Naive B cell (primary cell): ENCODE results near the gene DOK1. TPM values are rescaled to one million over a fixed set of nuclear protein-coding genes. Genes with fewer than 3 reads are reported as not detected.
A peak's percentile ranks its signal among the peaks of the same experiment; 100 is the strongest.

ENCODE experiments used
- ATAC-seq, 2 donors: fragments of 150-1000 bp; cut with Tn5 transposase; 2 replicates each; pipeline ENCODE4 v1.10.0; 2021; ENCODE audit warnings: low read depth in 2 of 2, mild to moderate bottlenecking in 2 of 2, moderate library complexity in 2 of 2
- DNase-seq: peaks from one replicate; pipeline ENCODE4 v3.0.0; 2022
- H3K27ac Mint-ChIP-seq, 6 donors: one replicate each; pipeline ENCODE4 v1.8.0; 2020 to 2022; ENCODE audit warnings: mild to moderate bottlenecking in 6 of 6, mixed read lengths in 6 of 6, moderate library complexity in 5 of 6, inconsistent platforms in 2 of 6
- H3K27me3 Mint-ChIP-seq, 3 donors: one replicate each; pipeline ENCODE4 v1.8.0; 2021 to 2022; ENCODE audit warnings: mixed read lengths in 3 of 3, mild to moderate bottlenecking in 1 of 3
- H3K36me3 Mint-ChIP-seq, 2 donors: one replicate each; pipeline ENCODE4 v1.8.0; 2020 to 2022; ENCODE audit warnings: mixed read lengths in 2 of 2, inconsistent platforms in 1 of 2, mild to moderate bottlenecking in 1 of 2
- H3K4me1 Mint-ChIP-seq, 3 donors: one replicate each; pipeline ENCODE4 v1.8.0; 2020 to 2022; ENCODE audit warnings: mixed read lengths in 3 of 3, inconsistent platforms in 1 of 3, mild to moderate bottlenecking in 1 of 3, moderate library complexity in 1 of 3
- H3K4me3 Mint-ChIP-seq, 8 donors: one replicate each; pipeline ENCODE4 v1.8.0; 2020 to 2022; ENCODE audit warnings: mild to moderate bottlenecking in 8 of 8, mixed read lengths in 8 of 8, moderate library complexity in 8 of 8, inconsistent platforms in 2 of 8
- H3K9me3 Mint-ChIP-seq, 7 donors: one replicate each; pipeline ENCODE4 v1.8.0; 2020 to 2022; ENCODE audit warnings: mixed read lengths in 7 of 7, mild to moderate bottlenecking in 5 of 7, inconsistent platforms in 2 of 7, moderate library complexity in 1 of 7
- polyA plus RNA-seq, 6 donors: library from polyadenylated mRNA; unstranded; fragments of 300-500 nt; fragmentation: Illumina TruSeq; gene quantifications; one replicate each; pipeline ENCODE4 v1.2.3, GENCODE V29; 2021; ENCODE audit warnings: low read depth in 6 of 6

The DOK1 gene
- polyA plus RNA-seq, 6 donors from 2014 or later: 21.2 to 44.1 (median 34.3) TPM

DNA sequence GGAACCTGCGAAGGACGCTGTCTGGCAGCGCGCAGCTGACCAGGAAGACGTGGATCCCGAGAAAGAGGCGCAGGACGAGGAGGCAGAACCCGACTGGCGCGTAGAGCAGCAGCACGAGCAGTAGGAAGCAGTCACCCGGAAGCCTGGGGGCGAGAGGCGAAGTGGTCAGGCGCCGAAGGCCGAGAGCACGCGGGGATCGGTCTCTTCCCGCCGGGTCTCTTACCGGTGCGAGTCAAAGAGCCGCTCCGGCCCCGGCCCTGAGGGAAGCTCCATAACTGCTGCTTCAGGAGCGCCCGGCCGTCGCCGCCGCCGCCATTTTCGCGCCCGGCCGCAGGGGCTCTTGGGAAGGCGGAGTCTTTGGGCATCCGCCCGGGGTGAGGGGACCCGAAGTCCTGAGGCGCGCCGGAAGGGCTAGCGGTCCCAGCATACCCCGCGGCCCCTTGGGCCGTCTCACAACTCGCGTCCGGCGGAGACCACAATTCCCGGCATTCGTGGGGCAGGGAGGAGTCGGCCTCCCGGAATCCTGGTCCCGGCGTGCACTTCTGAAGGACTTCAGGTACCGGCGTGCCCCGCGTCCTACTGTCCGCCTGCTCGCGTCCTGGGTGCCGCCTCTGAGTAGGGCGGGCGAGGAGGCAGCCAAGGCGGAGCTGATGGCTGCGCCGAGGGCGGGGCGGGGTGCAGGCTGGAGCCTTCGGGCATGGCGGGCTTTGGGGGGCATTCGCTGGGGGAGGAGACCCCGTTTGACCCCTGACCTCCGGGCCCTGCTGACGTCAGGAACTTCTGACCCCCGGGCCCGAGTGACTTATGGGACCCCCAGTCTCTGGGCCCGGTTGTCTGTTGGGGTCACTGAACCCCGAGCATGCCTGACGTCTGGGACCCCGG lies 24.9 kb upstream of the DOK1 start, which contains the start of the genes AUP1 and HTRA2:
Gene AUP1, minus strand, starts transcription at position 350 of the 882 bp plus-strand sequence. Its CDS starts 77 bp downstream, at position 273.
Gene HTRA2, plus strand, starts transcription at position 577 of the 882 bp plus-strand sequence. Its CDS starts 74 bp downstream, at position 651.
- peak; percentile 92 for DNase-seq
- Mint-ChIP-seq H3K27me3 (no peaks in the 10 kb centered on the region), H3K27ac (peak within 1 kb of the TSS; percentile 93 to 97 (median 96)), H3K4me3 (peak within 1 kb of the TSS; percentile 83 to 96 (median 94)), H3K4me1 (peaks cover 46 to 57% (median 49%) of the 10 kb centered on the region in 3 donors), H3K9me3 (peaks cover 0 to 1% (median 0%) of the 10 kb centered on the region in 7 donors), H3K36me3 (peaks cover 15 to 21% of the 10 kb centered on the region in 2 donors)
- peak; percentile 81 to 82 for ATAC-seq

DNA sequence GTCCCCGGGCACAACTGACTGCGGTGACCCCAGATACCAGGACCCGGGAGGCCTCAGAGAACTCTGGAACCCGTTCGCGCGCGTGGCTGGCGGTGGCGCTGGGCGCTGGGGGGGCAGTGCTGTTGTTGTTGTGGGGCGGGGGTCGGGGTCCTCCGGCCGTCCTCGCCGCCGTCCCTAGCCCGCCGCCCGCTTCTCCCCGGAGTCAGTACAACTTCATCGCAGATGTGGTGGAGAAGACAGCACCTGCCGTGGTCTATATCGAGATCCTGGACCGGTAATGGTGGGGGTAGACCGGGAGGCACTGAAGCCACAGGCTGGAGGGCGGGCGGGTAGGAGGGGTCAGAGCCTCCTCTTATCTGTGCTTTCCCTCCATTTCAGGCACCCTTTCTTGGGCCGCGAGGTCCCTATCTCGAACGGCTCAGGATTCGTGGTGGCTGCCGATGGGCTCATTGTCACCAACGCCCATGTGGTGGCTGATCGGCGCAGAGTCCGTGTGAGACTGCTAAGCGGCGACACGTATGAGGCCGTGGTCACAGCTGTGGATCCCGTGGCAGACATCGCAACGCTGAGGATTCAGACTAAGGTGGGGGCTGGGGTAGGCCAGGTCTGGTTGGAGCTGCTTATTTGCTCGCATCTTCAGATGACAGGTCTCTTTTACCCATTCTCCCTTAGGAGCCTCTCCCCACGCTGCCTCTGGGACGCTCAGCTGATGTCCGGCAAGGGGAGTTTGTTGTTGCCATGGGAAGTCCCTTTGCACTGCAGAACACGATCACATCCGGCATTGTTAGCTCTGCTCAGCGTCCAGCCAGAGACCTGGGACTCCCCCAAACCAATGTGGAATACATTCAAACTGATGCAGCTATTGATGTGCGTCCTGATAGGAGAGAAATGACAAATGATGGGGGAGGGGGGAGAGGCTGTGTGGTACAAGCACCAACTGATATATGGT lies 24.0 kb upstream of the DOK1 start:
- Mint-ChIP-seq H3K36me3 (peaks cover 15 to 21% of the 10 kb centered on the region in 2 donors), H3K27me3 (no peaks in the 10 kb centered on the region), H3K4me1 (peaks cover 46 to 57% (median 49%) of the 10 kb centered on the region in 3 donors), H3K27ac (peak overlapping the region; percentile 63 to 97 (median 94)), H3K9me3 (peaks cover 0 to 1% (median 0%) of the 10 kb centered on the region in 7 donors), H3K4me3 (peak overlapping the region; percentile 83 to 96 (median 94))
- DNase-seq (peak; percentile 58), ATAC-seq (peak; percentile 19 to 26)

DNA sequence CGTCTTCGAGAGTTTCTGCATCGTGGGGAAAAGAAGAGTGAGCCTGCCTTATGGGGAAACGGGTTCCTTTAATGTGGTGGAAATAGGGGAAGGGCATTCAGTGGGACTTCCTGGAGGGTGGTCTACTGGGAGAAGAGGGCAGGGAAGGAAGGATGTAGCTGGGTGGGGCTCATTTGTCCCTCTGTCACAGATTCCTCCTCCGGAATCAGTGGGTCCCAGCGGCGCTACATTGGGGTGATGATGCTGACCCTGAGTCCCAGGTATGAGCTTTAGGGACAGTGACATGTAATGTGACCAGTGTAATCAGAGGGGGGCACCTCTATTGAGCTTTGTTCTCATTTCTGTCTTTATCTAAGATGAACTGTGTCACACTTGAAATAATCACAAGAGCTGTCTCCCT lies 22.9 kb upstream of the DOK1 start:
- H3K27ac Mint-ChIP-seq: peak overlapping the region in 3 of 6 donors; percentile 57 to 95 (median 93)
- peaks cover 8 to 14% of the 10 kb centered on the region in 2 donors for H3K36me3 Mint-ChIP-seq
- DNase-seq (no peak), ATAC-seq (no peak)
- H3K27me3 Mint-ChIP-seq: no peaks in the 10 kb centered on the region
- H3K4me3 Mint-ChIP-seq: peak overlapping the region; percentile 17 to 96 (median 86)
- H3K4me1 Mint-ChIP-seq: peaks cover 38 to 49% (median 42%) of the 10 kb centered on the region in 3 donors
- H3K9me3 Mint-ChIP-seq: peaks cover 0 to 1% (median 0%) of the 10 kb centered on the region in 7 donors

DNA sequence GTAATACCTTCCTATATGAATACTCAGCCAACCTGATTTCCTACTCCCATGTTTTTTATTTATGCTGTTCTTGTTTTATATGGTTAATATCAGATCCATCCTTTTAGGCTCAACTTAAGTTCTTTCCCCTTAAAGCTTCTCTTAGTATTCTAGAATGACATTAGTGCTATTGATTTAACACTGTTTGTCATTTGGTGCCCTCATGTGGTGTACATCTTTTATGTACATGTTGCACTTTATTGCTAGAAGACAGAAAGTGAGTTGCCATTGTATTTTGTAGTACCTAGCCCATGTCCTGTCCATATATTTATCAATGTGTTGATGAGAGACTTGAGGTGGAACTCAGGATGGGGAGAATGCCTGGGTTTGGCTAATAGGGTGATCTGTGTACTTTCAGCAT lies 22.3 kb upstream of the DOK1 start:
- Mint-ChIP-seq H3K4me3 (peak overlapping the region; percentile 2 to 96 (median 86)), H3K27me3 (no peaks in the 10 kb centered on the region), H3K9me3 (peaks cover 0 to 1% (median 0%) of the 10 kb centered on the region in 7 donors), H3K27ac (peak overlapping the region in 4 of 6 donors; percentile 17 to 95 (median 74)), H3K4me1 (peaks cover 39 to 43% (median 40%) of the 10 kb centered on the region in 3 donors), H3K36me3 (peaks cover 2 to 12% of the 10 kb centered on the region in 2 donors)
- DNase-seq: no peak
- ATAC-seq: no peak

GRCh38 chr2:74533464-74533863 lies 21.1 kb upstream of the DOK1 start:
- Mint-ChIP-seq H3K4me3 (no peak overlapping the region), H3K9me3 (peaks cover 0 to 1% (median 0%) of the 10 kb centered on the region in 7 donors)

DNA sequence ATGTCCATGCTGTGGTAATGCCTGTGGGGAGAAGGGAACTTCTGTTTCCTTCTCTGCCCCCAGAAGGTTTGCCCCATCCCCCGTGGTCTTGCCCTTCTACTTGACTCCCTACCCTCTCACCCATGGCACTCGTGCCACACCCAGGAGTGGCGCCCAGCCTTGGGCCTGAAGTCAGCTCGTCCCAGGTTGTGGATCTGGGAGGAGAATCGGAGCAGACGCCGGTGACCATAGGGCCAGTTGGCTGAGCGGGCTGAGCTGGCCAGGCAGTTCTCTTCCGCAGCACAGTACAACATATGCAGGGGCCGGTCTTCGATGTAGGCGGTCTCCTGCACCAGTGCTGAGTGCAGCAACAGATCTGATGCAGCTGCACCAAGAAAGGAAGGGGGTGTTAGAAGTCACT lies 20.1 kb upstream of the DOK1 start:
- Mint-ChIP-seq H3K27me3 (no peaks in the 10 kb centered on the region), H3K27ac (no peak overlapping the region), H3K9me3 (peaks cover 0 to 4% (median 0%) of the 10 kb centered on the region in 7 donors), H3K4me3 (no peak overlapping the region), H3K36me3 (peaks cover 5 to 6% of the 10 kb centered on the region in 2 donors), H3K4me1 (peaks cover 42 to 45% (median 43%) of the 10 kb centered on the region in 3 donors)
- DNase-seq (no peak), ATAC-seq (no peak)

More at GRCh38 chr2:74533464-74533863, 21.1 kb upstream of the DOK1 start:
- no peak for ATAC-seq
- DNase-seq: no peak
- H3K4me1 Mint-ChIP-seq: peaks cover 39 to 42% (median 40%) of the 10 kb centered on the region in 3 donors
- H3K27me3 Mint-ChIP-seq: no peaks in the 10 kb centered on the region
- H3K27ac Mint-ChIP-seq: no peak overlapping the region
- H3K36me3 Mint-ChIP-seq: peaks cover 0 to 5% of the 10 kb centered on the region in 2 donors

- ATAC-seq (no peak), DNase-seq (no peak)
- Mint-ChIP-seq H3K4me3 (peak overlapping the region in 1 of 8 donors; percentile 22), H3K27me3 (no peaks in the 10 kb centered on the region), H3K27ac (peak overlapping the region in 1 of 6 donors; percentile 86), H3K4me1 (peaks cover 42 to 51% (median 51%) of the 10 kb centered on the region in 3 donors), H3K36me3 (peaks cover 5 to 8% of the 10 kb centered on the region in 2 donors), H3K9me3 (peaks cover 0 to 4% (median 0%) of the 10 kb centered on the region in 7 donors)
Observed at GRCh38 chr2:74535440-74535965, 19.0 kb upstream of the DOK1 start.

DNA sequence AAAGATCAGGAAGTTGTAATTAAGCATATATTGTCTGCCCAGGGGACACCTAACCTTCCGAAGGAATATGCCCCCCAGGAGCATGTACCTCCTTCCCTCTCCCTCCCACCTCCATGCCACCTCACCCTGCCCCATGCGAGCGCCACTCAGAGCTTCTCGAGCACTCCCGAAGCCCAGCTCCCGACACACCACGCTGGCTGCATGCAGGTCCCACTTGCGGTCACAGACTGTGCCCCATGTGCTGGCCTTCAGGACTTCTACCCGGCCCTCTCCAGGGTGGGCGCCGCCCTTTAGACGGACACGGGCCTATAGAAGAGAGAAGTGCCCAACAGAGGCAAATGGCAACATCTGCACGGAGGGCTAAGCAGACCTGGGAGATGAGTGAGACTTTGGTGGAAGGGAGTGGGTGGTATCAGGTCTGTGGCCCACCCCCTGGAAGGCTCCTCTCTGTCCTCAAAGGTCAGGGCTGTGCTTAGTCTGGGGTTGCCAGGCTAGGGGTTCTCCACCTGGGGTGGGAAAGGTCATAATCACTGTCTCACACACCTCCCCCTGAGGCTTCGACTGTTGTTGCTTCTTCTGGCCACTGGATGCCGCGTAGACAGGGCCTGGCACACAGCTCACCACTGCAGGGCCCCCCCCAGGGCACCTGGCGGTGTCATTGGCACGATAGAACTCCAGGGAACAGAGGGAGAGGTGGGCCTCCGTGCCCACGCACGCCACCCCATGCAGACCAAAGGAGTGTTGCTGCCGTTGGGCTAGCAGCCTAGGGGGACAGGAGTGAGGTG lies 18.2 kb upstream of the DOK1 start:
- ATAC-seq: no peak
- Mint-ChIP-seq H3K27me3 (no peaks in the 10 kb centered on the region), H3K9me3 (peaks cover 0 to 4% (median 0%) of the 10 kb centered on the region in 7 donors), H3K4me3 (no peak overlapping the region), H3K36me3 (peaks cover 5 to 8% of the 10 kb centered on the region in 2 donors), H3K4me1 (peaks cover 38 to 48% (median 42%) of the 10 kb centered on the region in 3 donors), H3K27ac (peak overlapping the region in 1 of 6 donors; percentile 19)
- DNase-seq: no peak

DNA sequence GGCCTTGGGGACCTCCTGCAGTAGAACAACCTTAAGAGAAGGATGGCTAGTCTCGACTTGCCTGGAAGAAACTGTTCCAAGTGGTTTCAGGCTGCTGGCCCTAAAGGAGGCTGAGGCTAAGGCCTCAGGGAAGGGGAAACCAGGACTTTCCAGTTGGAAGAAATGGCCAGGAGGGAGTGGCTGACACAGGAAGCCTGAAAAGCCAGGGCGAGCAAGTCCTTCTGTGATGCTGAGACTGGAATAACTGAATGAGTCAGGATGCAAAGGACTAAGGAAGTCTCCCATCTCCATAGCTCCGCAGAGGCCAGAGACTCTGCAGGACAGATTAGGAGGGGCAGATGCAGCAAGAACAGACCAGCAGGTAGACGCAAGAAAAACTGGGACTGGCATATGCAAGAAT lies 17.4 kb upstream of the DOK1 start:
- no peak for ATAC-seq
- peak overlapping the region in 3 of 6 donors; percentile 16 to 94 (median 67) for H3K27ac Mint-ChIP-seq
- peaks cover 31 to 40% (median 35%) of the 10 kb centered on the region in 3 donors for H3K4me1 Mint-ChIP-seq
- peak overlapping the region in 2 of 8 donors; percentile 63 to 73 for H3K4me3 Mint-ChIP-seq
- peaks cover 0 to 4% (median 0%) of the 10 kb centered on the region in 7 donors for H3K9me3 Mint-ChIP-seq
- H3K27me3 Mint-ChIP-seq: no peaks in the 10 kb centered on the region
- DNase-seq: no peak
- H3K36me3 Mint-ChIP-seq: peaks cover 2 to 8% of the 10 kb centered on the region in 2 donors

- Mint-ChIP-seq H3K4me3 (peak overlapping the region; percentile 73 to 94 (median 88)), H3K27me3 (no peaks in the 10 kb centered on the region), H3K36me3 (peaks cover 0 to 8% of the 10 kb centered on the region in 2 donors), H3K4me1 (peaks cover 31 to 32% (median 32%) of the 10 kb centered on the region in 3 donors), H3K27ac (peak overlapping the region; percentile 94 to 98 (median 96)), H3K9me3 (peaks cover 0 to 4% (median 0%) of the 10 kb centered on the region in 7 donors)
- DNase-seq (no peak), ATAC-seq (peak; percentile 94)
Observed at GRCh38 chr2:74538881-74539339, 15.6 kb upstream of the DOK1 start.

- Mint-ChIP-seq H3K4me3 (peak overlapping the region in 3 of 8 donors; percentile 72 to 94 (median 85)), H3K27me3 (no peaks in the 10 kb centered on the region), H3K4me1 (peaks cover 31 to 32% (median 32%) of the 10 kb centered on the region in 3 donors), H3K36me3 (peaks cover 0 to 8% of the 10 kb centered on the region in 2 donors), H3K9me3 (peaks cover 0 to 4% (median 0%) of the 10 kb centered on the region in 7 donors), H3K27ac (peak overlapping the region in 1 of 6 donors; percentile 94)
- ATAC-seq (no peak), DNase-seq (no peak)
Observed at GRCh38 chr2:74540291-74540690, 14.2 kb upstream of the DOK1 start.
